Retinal pigment epithelial cell (primary cell): ENCODE data around the gene NCOA3.

Experiments used
- DNase-seq: peaks from one replicate; pipeline ENCODE4 v3.0.0-alpha.2; 2010; ENCODE audit warnings: low read depth
- H3K4me3 ChIP-seq: 2 replicates; pipeline ENCODE4 v1.5.1; 2011; ENCODE audit warnings: mild to moderate bottlenecking, low read length, control low read depth, moderate library complexity
- TF ChIP-seq, protein P1 (sequence below): conservative IDR thresholded peaks from 2 replicates; pipeline ENCODE4 v1.5.1; 2011; ENCODE audit warnings: low read depth, low read length, control low read depth, inconsistent platforms

The NCOA3 gene

DNA sequence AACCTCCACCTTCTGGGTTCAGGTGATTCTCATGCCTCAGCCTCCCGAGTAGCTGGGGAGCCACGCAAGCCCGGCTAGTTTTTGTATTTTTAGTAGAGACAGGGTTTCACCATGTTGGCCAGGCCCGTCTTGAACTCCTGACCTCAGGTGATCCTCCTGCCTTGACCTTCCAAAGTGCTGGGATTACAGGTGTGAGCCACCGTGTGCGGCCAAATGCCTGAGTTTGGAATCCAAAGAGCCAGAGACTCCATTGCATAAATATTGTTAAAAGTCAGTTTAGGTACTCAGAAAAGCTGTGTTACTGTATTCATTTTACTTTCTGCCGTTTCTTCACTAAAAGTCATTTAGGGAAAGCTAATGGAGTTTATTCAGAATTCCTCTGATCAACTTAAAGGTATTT, 146.3 kb downstream of the NCOA3 start:
- no peak for DNase-seq
- TF ChIP-seq, protein P1, sequence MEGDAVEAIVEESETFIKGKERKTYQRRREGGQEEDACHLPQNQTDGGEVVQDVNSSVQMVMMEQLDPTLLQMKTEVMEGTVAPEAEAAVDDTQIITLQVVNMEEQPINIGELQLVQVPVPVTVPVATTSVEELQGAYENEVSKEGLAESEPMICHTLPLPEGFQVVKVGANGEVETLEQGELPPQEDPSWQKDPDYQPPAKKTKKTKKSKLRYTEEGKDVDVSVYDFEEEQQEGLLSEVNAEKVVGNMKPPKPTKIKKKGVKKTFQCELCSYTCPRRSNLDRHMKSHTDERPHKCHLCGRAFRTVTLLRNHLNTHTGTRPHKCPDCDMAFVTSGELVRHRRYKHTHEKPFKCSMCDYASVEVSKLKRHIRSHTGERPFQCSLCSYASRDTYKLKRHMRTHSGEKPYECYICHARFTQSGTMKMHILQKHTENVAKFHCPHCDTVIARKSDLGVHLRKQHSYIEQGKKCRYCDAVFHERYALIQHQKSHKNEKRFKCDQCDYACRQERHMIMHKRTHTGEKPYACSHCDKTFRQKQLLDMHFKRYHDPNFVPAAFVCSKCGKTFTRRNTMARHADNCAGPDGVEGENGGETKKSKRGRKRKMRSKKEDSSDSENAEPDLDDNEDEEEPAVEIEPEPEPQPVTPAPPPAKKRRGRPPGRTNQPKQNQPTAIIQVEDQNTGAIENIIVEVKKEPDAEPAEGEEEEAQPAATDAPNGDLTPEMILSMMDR, result no peak
- no peak overlapping the region for H3K4me3 ChIP-seq

DNA sequence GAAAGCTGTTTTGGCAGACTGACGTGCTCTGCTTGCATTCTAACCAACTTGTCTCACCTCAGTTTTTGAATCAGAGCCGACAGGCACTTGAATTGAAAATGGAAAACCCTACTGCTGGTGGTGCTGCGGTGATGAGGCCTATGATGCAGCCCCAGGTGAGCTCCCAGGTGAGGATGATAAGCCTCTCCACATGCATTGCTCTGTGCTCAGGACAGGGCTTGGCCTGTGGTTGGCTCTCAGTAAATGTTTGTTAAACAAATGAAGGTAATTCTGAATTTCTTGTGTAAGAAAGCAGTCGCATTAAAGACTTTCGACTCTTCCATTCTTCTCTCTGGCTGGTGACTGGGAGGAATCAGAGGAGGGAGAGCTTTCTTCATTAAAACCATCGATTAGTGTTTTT, 147.3 kb downstream of the NCOA3 start:
- no peak overlapping the region for H3K4me3 ChIP-seq
- TF ChIP-seq, protein P1, result no peak
- DNase-seq, result no peak

DNA sequence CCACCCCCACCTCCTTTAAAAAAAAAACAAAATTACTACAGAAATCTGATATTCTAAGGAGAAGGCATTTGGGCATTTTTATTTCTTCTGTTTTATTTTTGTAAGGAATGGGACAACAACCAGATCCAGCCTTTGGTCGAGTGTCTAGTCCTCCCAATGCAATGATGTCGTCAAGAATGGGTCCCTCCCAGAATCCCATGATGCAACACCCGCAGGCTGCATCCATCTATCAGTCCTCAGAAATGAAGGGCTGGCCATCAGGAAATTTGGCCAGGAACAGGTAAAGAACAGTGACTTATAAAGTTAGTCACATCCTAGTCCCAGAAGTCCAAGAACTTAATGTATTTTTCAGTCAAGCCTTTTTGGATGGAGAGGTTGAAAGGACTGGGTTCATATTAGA, 150.6 kb downstream of the NCOA3 start:
- H3K4me3 ChIP-seq, result no peak overlapping the region
- DNase-seq, result no peak
- TF ChIP-seq, protein P1, result no peak

DNA sequence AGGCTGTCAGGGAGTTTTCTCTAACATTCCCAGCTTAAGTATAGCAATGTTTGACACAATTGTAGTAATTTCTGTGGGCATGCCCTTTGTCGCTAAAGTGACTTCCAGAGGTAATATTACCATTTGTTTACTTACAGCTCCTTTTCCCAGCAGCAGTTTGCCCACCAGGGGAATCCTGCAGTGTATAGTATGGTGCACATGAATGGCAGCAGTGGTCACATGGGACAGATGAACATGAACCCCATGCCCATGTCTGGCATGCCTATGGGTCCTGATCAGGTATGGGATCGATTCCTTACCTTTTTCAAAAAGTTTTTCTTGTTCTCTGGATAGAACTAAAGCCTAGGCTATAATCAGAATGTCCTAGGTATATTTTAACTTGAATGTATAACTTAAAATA, 151.1 kb downstream of the NCOA3 start:
- DNase-seq, result no peak
- no peak overlapping the region for H3K4me3 ChIP-seq
- TF ChIP-seq, protein P1, result no peak

DNA sequence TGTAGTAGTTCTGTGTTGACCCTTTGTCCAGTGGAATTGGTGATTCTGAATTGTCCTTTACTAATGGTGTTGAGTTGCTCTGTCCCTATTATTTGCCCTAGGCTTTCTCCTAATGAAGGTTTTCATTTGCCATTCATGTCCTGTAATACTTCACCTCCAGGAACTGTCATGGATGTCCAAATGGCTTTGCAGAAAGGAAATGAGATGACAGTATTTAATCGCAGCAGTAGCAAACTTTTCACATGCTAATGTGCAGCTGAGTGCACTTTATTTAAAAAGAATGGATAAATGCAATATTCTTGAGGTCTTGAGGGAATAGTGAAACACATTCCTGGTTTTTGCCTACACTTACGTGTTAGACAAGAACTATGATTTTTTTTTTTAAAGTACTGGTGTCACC, 152.2 kb downstream of the NCOA3 start:
- DNase-seq, result no peak
- no peak overlapping the region for H3K4me3 ChIP-seq
- TF ChIP-seq, protein P1, result no peak

DNA sequence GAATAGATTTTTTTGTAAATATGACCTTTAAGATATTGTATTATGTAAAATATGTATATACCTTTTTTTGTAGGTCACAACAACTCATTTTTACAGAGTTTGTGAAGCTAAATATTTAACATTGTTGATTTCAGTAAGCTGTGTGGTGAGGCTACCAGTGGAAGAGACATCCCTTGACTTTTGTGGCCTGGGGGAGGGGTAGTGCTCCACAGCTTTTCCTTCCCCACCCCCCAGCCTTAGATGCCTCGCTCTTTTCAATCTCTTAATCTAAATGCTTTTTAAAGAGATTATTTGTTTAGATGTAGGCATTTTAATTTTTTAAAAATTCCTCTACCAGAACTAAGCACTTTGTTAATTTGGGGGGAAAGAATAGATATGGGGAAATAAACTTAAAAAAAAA, 152.7 kb downstream of the NCOA3 start:
- H3K4me3 ChIP-seq, result no peak overlapping the region
- DNase-seq, result no peak
- TF ChIP-seq, protein P1, result no peak

DNA sequence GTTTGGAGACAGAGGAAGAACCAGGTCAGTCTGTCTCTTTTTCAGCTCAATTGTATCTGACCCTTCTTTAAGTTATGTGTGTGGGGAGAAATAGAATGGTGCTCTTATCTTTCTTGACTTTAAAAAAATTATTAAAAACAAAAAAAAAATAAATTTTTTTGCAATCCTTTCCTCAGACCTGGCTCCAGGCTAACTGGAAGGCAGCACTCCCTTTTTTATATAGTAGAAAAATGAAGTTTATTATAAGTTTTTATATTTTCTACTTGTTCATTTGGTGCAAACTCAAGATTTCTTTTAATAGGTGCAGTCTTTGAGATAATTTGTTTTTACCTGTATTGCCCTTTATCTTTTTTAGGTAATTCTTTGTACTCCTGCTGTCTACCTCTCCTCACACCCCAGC, 153.9 kb downstream of the NCOA3 start:
- no peak overlapping the region for H3K4me3 ChIP-seq
- TF ChIP-seq, protein P1, result no peak
- no peak for DNase-seq
